Measurements from ENCODE around the gene PIGK.
A peak's percentile ranks its signal among the peaks of the same experiment; 100 is the strongest.

DNA sequence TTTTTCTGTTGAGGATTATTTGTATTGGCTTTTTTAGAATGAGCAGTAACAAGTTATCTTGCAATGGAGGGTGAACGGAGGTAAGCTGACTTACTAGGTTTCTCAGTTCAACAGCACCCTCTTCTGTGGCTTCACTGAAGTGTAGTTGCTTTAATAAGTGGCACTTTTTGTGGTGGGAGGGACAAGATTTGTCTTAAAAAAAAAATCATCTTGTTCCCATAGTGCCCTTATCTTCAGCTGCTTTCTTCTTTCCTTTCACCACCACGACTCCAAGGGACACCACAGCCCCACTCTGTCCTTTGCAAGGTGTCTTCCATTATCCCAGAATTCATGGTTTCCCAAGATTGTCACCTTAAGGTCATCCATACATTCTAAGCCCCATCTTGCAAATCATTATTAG, 92.9 kb downstream of the PIGK start:
- TF ChIP-seq, protein P1, sequence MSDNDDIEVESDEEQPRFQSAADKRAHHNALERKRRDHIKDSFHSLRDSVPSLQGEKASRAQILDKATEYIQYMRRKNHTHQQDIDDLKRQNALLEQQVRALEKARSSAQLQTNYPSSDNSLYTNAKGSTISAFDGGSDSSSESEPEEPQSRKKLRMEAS (IDR thresholded peaks at IDR 0.05; ENCODE audit: low read depth, low read length): no peak
- TF ChIP-seq, protein P2, sequence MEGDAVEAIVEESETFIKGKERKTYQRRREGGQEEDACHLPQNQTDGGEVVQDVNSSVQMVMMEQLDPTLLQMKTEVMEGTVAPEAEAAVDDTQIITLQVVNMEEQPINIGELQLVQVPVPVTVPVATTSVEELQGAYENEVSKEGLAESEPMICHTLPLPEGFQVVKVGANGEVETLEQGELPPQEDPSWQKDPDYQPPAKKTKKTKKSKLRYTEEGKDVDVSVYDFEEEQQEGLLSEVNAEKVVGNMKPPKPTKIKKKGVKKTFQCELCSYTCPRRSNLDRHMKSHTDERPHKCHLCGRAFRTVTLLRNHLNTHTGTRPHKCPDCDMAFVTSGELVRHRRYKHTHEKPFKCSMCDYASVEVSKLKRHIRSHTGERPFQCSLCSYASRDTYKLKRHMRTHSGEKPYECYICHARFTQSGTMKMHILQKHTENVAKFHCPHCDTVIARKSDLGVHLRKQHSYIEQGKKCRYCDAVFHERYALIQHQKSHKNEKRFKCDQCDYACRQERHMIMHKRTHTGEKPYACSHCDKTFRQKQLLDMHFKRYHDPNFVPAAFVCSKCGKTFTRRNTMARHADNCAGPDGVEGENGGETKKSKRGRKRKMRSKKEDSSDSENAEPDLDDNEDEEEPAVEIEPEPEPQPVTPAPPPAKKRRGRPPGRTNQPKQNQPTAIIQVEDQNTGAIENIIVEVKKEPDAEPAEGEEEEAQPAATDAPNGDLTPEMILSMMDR (IDR thresholded peaks at IDR 0.05 in 2 of 3, conservative IDR thresholded peaks at IDR 0.05 in 1 of 3; ENCODE audit: control insufficient read depth in 2 of 3, extremely low read depth in 1 of 3, insufficient read depth in 1 of 3, low read depth in 3 of 3, low read length in 3 of 3): peak; percentile 46 to 76 (median 49); a peak in 5 of 6 replicates
- TF ChIP-seq POLR2AphosphoS5 (IDR thresholded peaks at IDR 0.05; ENCODE audit: low read length): no peak

Data from GM12878 (cell line).